ENCODE data around the gene ZCCHC10.

DNA sequence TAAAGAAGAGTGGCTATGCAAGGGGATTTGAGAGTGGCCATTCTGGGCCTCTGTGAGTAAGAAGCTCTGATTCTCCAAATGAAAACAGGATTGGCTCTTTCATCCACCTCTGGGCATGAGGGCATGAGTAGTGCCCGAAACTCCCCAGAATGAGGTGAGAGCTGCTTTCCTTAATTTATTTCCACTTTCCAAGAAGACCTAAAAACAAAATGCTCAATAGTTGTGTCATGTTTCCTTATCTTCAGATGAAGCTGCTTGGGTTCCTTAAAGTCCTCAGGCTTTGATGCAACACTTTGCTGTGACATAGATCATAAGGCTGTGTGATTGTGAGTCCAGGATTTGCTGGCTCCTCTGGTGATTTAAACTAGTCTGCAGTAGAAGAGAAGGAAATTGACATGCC, 3.1 kb upstream of the ZCCHC10 start:
- TF ChIP-seq, protein P1, sequence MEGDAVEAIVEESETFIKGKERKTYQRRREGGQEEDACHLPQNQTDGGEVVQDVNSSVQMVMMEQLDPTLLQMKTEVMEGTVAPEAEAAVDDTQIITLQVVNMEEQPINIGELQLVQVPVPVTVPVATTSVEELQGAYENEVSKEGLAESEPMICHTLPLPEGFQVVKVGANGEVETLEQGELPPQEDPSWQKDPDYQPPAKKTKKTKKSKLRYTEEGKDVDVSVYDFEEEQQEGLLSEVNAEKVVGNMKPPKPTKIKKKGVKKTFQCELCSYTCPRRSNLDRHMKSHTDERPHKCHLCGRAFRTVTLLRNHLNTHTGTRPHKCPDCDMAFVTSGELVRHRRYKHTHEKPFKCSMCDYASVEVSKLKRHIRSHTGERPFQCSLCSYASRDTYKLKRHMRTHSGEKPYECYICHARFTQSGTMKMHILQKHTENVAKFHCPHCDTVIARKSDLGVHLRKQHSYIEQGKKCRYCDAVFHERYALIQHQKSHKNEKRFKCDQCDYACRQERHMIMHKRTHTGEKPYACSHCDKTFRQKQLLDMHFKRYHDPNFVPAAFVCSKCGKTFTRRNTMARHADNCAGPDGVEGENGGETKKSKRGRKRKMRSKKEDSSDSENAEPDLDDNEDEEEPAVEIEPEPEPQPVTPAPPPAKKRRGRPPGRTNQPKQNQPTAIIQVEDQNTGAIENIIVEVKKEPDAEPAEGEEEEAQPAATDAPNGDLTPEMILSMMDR (IDR thresholded peaks at IDR 0.05; ENCODE audit: low read length): no peak
- no peak for TF ChIP-seq EZH2phosphoT487 (IDR thresholded peaks at IDR 0.05; ENCODE audit: low read length)
- TF ChIP-seq EZH2 (optimal IDR thresholded peaks at IDR 0.05; ENCODE audit: low read depth, low read length): no peak

Data from MM.1S (cell line).